Upper lobe of left lung (tissue), 6 donors: ENCODE data around the gene ERFL. TPM values are rescaled to one million over a fixed set of nuclear protein-coding genes. Genes with fewer than 3 reads are reported as not detected.

Source experiments
- ATAC-seq, 2 donors: fragments of 200-7000 bp; cut with Tn5 transposase; one replicate each; pipeline ENCODE4 v1.9.1; 2022; ENCODE audit warnings: mild to moderate bottlenecking in 2 of 2, moderate library complexity in 2 of 2; ENCODE audit not compliant: low FRiP score in 2 of 2
- DNase-seq, 2 donors: peaks; one replicate each; pipeline ENCODE4 v3.0.0-alpha.2; 2019 to 2020
- H3K27ac ChIP-seq, 4 donors: fragments of 200-600 bp; sonication (generic); one replicate each; pipeline ENCODE4 v1.5.1; 2016 to 2019
- H3K27me3 ChIP-seq, 4 donors: fragments of 200-600 bp; sonication (generic); one replicate each; pipeline ENCODE4 v1.5.1; 2017 to 2019
- H3K36me3 ChIP-seq, 4 donors: fragments of 200-600 bp; sonication (generic); one replicate each; pipeline ENCODE4 v1.5.1; 2016 to 2019
- H3K4me1 ChIP-seq, 4 donors: fragments of 200-600 bp; sonication (generic); one replicate each; pipeline ENCODE4 v1.5.1; 2018 to 2019
- H3K4me3 ChIP-seq, 4 donors: fragments of 200-600 bp; sonication (generic); one replicate each; pipeline ENCODE4 v1.5.1; 2017 to 2019; ENCODE audit warnings: mild to moderate bottlenecking in 2 of 4, moderate library complexity in 1 of 4
- H3K9me3 ChIP-seq, 4 donors: fragments of 200-600 bp; sonication (generic); one replicate each; pipeline ENCODE4 v1.5.1; 2018 to 2019
- EP300 ChIP-seq, 4 donors: sonication (generic); formaldehyde crosslinking; IDR thresholded peaks; one replicate each; pipeline ENCODE4 v1.5.1; 2017; ENCODE audit warnings: antibody characterized with exemption in 4 of 4, control low read depth in 2 of 4
- POLR2A ChIP-seq, 4 donors: fragments of 450-650 bp; IDR thresholded peaks; one replicate each; pipeline ENCODE4 v1.5.1; 2016 to 2017; ENCODE audit warnings: antibody characterized with exemption in 4 of 4, mild to moderate bottlenecking in 2 of 4
- POLR2AphosphoS5 ChIP-seq, 2 donors: sonication (generic); formaldehyde crosslinking; IDR thresholded peaks; one replicate each; pipeline ENCODE4 v1.5.1; 2017; ENCODE audit warnings: antibody characterized with exemption in 2 of 2
- WGBS, 2 donors: methylation state at CpG; one replicate each; pipeline ENCODE4 v1.1.5; 2017 to 2018; 5-methylcytosine and 5-hydroxymethylcytosine counted together
- total RNA-seq, 6 donors: library from RNA; depleted of rRNA in 4 of 6; stranded (reverse); fragments of >200 nt in 4 of 6; gene quantifications; one replicate each; pipeline versions ENCODE4 v1.1.0 to v1.2.1, GENCODE V29; 2016 to 2021
- TF ChIP-seq, protein P1 (sequence below), 6 experiments: fragments of 450-650 bp in 4 of 6; fragments of 200-600 bp in 2 of 6; sonication (generic) in 2 of 6; IDR thresholded peaks; one replicate each; pipeline ENCODE4 v1.5.1; 2016 to 2019; ENCODE audit warnings: antibody characterized with exemption in 6 of 6
- donor health status: DM: no; HTN: no; CAD: no; lungs with moderate emphysema.
- donor health status: DM: no; HTN: yes; CAD: no; lungs with severe emphysema.

ERFL gene
- total RNA-seq, 6 donors from 2014 or later = 0.20 to 6.3 (median 0.49) TPM; not detected in 1

DNA sequence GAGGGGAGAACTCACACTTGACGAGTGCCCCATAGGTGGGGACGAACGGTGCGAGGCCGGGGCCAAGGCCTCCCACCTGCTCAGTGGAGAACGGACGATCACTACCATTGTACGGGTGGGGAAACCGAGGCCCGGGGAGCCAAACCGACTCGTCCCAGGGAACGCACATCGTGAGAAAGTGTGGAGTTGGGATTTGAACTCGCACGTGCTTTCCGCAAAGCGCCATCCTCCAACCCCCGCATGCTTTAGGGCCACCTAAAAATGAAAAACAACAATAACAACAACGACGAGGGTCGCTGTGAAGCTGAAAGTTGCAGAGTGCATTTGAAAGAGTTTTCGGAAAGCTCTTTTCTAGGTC is 44.8 kb downstream of the ERFL start:
- ATAC-seq (no peak), DNase-seq (no peak)
- Histone ChIP-seq H3K36me3 (peaks cover 0 to 7% (median 3%) of the 10 kb centered on the region in 4 donors), H3K27me3 (no peaks in the 10 kb centered on the region), H3K4me3 (peak overlapping the region; percentile 76 to 100 (median 96)), H3K9me3 (no peaks in the 10 kb centered on the region), H3K27ac (peak overlapping the region; percentile 92 to 98 (median 96)), H3K4me1 (peaks cover 42 to 61% (median 46%) of the 10 kb centered on the region in 4 donors)
- TF ChIP-seq, protein P1, sequence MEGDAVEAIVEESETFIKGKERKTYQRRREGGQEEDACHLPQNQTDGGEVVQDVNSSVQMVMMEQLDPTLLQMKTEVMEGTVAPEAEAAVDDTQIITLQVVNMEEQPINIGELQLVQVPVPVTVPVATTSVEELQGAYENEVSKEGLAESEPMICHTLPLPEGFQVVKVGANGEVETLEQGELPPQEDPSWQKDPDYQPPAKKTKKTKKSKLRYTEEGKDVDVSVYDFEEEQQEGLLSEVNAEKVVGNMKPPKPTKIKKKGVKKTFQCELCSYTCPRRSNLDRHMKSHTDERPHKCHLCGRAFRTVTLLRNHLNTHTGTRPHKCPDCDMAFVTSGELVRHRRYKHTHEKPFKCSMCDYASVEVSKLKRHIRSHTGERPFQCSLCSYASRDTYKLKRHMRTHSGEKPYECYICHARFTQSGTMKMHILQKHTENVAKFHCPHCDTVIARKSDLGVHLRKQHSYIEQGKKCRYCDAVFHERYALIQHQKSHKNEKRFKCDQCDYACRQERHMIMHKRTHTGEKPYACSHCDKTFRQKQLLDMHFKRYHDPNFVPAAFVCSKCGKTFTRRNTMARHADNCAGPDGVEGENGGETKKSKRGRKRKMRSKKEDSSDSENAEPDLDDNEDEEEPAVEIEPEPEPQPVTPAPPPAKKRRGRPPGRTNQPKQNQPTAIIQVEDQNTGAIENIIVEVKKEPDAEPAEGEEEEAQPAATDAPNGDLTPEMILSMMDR (IDR thresholded peaks at IDR 0.05) = no peak
- TF ChIP-seq EP300 (IDR thresholded peaks at IDR 0.05) (no peak), POLR2AphosphoS5 (IDR thresholded peaks at IDR 0.05) (no peak), POLR2A (IDR thresholded peaks at IDR 0.05) (no peak)
- WGBS, 2 donors = 0 to 1% methylated on average over 18 to 23 of the region's 23 CpGs

DNA sequence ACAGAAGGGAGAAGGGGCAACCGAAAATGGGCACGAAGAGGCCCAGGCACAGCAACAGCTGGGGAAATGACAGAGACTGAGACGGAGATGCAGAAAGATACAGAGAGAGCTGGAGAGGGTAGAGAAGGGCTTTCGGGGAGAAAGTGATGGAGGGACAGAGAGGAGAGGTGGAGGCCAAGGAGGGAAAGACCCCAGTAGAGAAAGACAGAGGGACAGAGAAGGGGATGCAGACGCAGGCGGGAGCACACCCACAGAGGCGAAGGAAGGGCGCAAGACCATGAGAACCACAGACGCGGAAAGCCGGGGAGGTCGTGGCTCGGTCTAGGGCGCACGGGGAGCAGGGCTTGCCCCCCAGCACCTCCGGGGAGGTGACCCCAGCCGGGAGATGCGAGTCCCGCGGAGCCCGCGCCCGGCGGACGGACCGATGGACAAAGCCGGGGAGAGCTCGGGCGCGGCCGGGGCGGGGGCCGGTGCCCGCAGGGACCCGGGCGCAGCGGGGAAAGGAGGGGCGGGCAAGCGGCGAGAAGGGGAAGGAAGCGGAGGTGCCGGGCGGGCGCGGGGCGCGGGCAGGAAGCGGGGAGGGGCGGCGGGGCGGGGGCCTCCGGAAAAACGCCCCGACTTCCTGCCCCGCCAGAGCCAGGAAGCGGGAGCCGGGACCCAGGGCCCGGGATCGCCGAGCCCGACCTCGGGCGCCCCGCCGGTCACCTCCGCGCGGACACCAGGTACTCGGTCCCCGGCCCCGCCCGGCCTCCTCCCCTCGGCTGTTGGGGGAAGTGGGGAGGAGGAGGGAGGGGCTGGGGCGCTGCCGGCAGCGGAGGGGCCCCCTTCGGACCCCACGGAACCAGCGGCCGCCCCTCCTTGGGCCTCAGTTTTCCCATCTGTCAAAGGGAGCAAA is 45.4 kb downstream of the ERFL start, which contains the start of gene ARHGEF1:
ARHGEF1 (plus strand) TSS at position 617 of the 895 bp plus-strand sequence. CDS start 4,899 bp downstream, outside the sequence.
- Histone ChIP-seq H3K4me1 (peaks cover 36 to 55% (median 42%) of the 10 kb centered on the region in 4 donors), H3K27me3 (no peaks in the 10 kb centered on the region), H3K9me3 (no peaks in the 10 kb centered on the region), H3K4me3 (peak within 1 kb of the TSS; percentile 76 to 100 (median 96)), H3K27ac (peak within 1 kb of the TSS; percentile 92 to 98 (median 96)), H3K36me3 (peaks cover 0 to under 1% (median 0%) of the 10 kb centered on the region in 4 donors)
- DNase-seq (peak; percentile 78 to 95), ATAC-seq (peak in 1 of 2 donors; percentile 69)
- TF ChIP-seq EP300 (IDR thresholded peaks at IDR 0.05) (no peak), POLR2AphosphoS5 (IDR thresholded peaks at IDR 0.05) (peak; percentile 8 to 68), POLR2A (IDR thresholded peaks at IDR 0.05) (peak in 1 of 4 donors; percentile 81)
- TF ChIP-seq, protein P1 (IDR thresholded peaks at IDR 0.05) = peak in 1 of 6 experiments; percentile 19
- 3 to 4% methylated on average over 15 to 26 of the region's 80 CpGs for WGBS, 2 donors

DNA sequence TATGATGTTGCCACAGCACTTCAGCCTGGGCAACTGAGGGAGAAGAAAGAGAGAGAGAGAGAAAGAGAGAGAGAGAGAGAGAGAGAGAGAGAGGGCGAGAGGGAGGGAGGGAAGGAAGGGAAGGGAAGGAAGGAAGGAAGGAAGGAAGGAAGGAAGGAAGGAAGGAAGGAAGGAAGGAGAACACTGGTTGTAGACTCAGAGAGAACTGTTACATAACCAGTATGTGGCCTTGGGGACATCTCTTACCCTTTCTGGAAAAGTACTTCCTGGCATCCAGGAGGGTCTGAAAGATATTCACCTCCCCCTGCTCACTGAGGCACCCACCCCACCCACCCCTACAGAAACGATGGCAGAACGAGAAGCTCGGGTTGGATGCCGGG is 47.9 kb downstream of the ERFL start:
- no peaks in the 10 kb centered on the region for H3K27me3 ChIP-seq
- no peaks in the 10 kb centered on the region for H3K36me3 ChIP-seq
- H3K4me1 ChIP-seq = peaks cover 17 to 39% (median 25%) of the 10 kb centered on the region in 4 donors
- WGBS, 2 donors = 66 to 75% methylated on average over 5 of the region's 5 CpGs
- H3K27ac ChIP-seq = no peak overlapping the region
- no peaks in the 10 kb centered on the region for H3K9me3 ChIP-seq
- no peak for DNase-seq
- H3K4me3 ChIP-seq = no peak overlapping the region
- ATAC-seq = no peak
- TF ChIP-seq POLR2A (IDR thresholded peaks at IDR 0.05) (no peak), POLR2AphosphoS5 (IDR thresholded peaks at IDR 0.05) (no peak), EP300 (IDR thresholded peaks at IDR 0.05) (no peak)
- TF ChIP-seq, protein P1 (IDR thresholded peaks at IDR 0.05) = no peak

DNA sequence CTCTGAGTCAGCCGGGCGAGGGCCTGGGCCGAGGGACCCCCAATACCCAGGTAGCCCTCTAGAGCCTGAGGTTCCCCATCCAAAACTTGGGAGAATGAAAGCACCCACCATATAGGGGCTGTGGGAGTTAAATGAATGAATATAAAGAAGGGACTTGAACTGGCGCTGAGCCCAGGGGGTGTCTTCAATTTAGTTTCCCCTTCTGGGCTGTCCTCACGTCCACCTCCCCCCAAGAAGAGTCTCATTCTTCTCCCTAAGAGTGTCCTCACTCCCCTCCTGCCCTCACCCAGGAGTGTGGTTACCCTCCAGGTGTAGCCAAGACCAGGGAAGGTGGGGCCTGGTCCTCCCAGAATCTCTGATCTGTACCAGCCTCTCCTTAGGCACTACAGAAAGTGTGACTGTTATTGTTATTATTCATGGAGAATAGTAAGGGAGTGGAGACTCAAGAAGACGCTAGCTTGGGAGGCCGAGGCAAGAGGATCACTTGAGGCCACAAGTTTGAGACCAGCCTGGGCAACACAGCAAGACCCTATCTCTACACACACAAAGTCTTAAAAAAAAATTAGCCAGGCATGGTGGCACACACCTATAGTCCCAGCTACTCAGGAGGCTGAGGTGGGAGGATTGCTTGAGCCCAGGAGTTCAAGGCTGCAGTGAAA is 48.5 kb downstream of the ERFL start:
- no peak for DNase-seq

DNA sequence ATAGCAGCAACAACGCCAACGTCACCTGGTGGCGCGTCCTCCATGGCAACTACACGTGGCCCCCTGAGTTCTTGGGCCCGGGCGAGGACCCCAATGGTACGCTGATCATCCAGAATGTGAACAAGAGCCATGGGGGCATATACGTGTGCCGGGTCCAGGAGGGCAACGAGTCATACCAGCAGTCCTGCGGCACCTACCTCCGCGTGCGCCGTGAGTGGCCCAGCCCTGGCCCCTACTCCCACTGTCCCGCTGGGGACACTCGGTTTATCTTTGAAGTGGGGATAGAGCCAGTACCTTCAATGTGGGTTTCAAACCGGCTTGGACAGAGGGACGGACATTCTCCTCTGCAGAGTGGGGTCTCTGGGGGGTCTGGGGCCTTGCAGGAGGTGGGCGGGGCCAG is 49.2 kb downstream of the ERFL start:
- ATAC-seq = no peak
- no peaks in the 10 kb centered on the region for H3K27me3 ChIP-seq
- peak in 1 of 2 donors; percentile 54 for DNase-seq
- WGBS, 2 donors = 89 to 92% methylated on average over 13 to 21 of the region's 21 CpGs
- H3K9me3 ChIP-seq = no peaks in the 10 kb centered on the region
- no peaks in the 10 kb centered on the region for H3K36me3 ChIP-seq
- H3K4me3 ChIP-seq = no peak overlapping the region
- TF ChIP-seq POLR2AphosphoS5 (IDR thresholded peaks at IDR 0.05) = no peak
- TF ChIP-seq, protein P1 (IDR thresholded peaks at IDR 0.05) = no peak
- TF ChIP-seq POLR2A (IDR thresholded peaks at IDR 0.05) = no peak
- TF ChIP-seq EP300 (IDR thresholded peaks at IDR 0.05) = no peak
- peaks cover 8 to 29% (median 18%) of the 10 kb centered on the region in 4 donors for H3K4me1 ChIP-seq
- H3K27ac ChIP-seq = no peak overlapping the region

More for the DNA sequence above, 48.5 kb downstream of the ERFL start:
- no peak for ATAC-seq
- Histone ChIP-seq H3K36me3 (no peaks in the 10 kb centered on the region), H3K27me3 (no peaks in the 10 kb centered on the region), H3K4me3 (no peak overlapping the region), H3K27ac (no peak overlapping the region), H3K9me3 (no peaks in the 10 kb centered on the region), H3K4me1 (peaks cover 11 to 33% (median 20%) of the 10 kb centered on the region in 4 donors)
- no peak for TF ChIP-seq POLR2AphosphoS5 (IDR thresholded peaks at IDR 0.05)
- no peak for TF ChIP-seq POLR2A (IDR thresholded peaks at IDR 0.05)
- 82 to 87% methylated on average over 7 of the region's 7 CpGs for WGBS, 2 donors
